Gastroesophageal sphincter (tissue), 4 donors: ENCODE data around the gene NBPF20. TPM values are rescaled to one million over a fixed set of nuclear protein-coding genes. Genes with fewer than 3 reads are reported as not detected.
A peak's percentile ranks its signal among the peaks of the same experiment; 100 is the strongest.
"Not testable (repeated sequence)": the region's sequence is repeated elsewhere in the genome, so short reads cannot be mapped to it uniquely, and the experiment has no call there.

Source experiments
- ATAC-seq: fragments of 150-250 bp; one replicate; pipeline ENCODE4 v1.9.1; 2016; ENCODE audit warnings: mild to moderate bottlenecking, moderate library complexity
- H3K27ac ChIP-seq, 4 donors: fragments of 200-600 bp; sonication (generic) in 3 of 4; 1 replicate in 3 of 4; 2 replicates in 1 of 4; pipeline ENCODE4 v1.5.1; 2016 to 2019
- H3K27me3 ChIP-seq: fragments of 200-600 bp; sonication (generic); one replicate; pipeline ENCODE4 v1.5.1; 2019
- H3K36me3 ChIP-seq, 2 donors: fragments of 200-600 bp; sonication (generic); one replicate each; pipeline ENCODE4 v1.5.1; 2019; ENCODE audit warnings: control low read depth in 1 of 2
- H3K4me1 ChIP-seq, 3 donors: fragments of 200-600 bp; sonication (generic); 1 replicate in 2 of 3; 2 replicates in 1 of 3; pipeline ENCODE4 v1.5.1; 2016 to 2019; ENCODE audit warnings: control low read depth in 2 of 3
- H3K4me3 ChIP-seq, 2 donors: fragments of 200-600 bp; sonication (generic); one replicate each; pipeline ENCODE4 v1.5.1; 2019; ENCODE audit warnings: mild to moderate bottlenecking in 1 of 2, moderate library complexity in 1 of 2
- H3K9me3 ChIP-seq, 3 donors: fragments of 200-600 bp; sonication (generic); one replicate each; pipeline ENCODE4 v1.5.1; 2017 to 2019; ENCODE audit warnings: control low read depth in 2 of 3
- EP300 ChIP-seq: sonication (generic); formaldehyde crosslinking; IDR thresholded peaks from one replicate; pipeline ENCODE4 v1.6.1; 2017; ENCODE audit warnings: antibody characterized with exemption, mild to moderate bottlenecking
- POLR2A ChIP-seq, 2 donors: fragments of 450-650 bp; IDR thresholded peaks; one replicate each; pipeline ENCODE4 v1.6.1; 2017; ENCODE audit warnings: antibody characterized with exemption in 2 of 2, mild to moderate bottlenecking in 2 of 2, moderate library complexity in 1 of 2
- POLR2AphosphoS5 ChIP-seq: sonication (generic); formaldehyde crosslinking; IDR thresholded peaks from one replicate; pipeline ENCODE4 v1.6.1; 2017; ENCODE audit warnings: antibody characterized with exemption
- WGBS, 2 donors: methylation state at CpG; one replicate each; pipeline ENCODE4 v1.1.5; 2018; ENCODE audit warnings: low coverage in 1 of 2; 5-methylcytosine and 5-hydroxymethylcytosine counted together
- total RNA-seq, 4 donors: library from RNA; depleted of rRNA; stranded (reverse); fragments of >200 nt; gene quantifications; one replicate each; pipeline ENCODE4 v1.1.0, GENCODE V29; 2016
- TF ChIP-seq, protein P1 (sequence below), 4 experiments: fragments of 200-600 bp in 2 of 4; fragments of 450-650 bp in 2 of 4; sonication (generic) in 1 of 4; IDR thresholded peaks; one replicate each; pipeline ENCODE4 v1.5.1; 2017 to 2019; ENCODE audit warnings: antibody characterized with exemption in 4 of 4, mild to moderate bottlenecking in 2 of 4, moderate library complexity in 2 of 4

NBPF20 gene, protein sequence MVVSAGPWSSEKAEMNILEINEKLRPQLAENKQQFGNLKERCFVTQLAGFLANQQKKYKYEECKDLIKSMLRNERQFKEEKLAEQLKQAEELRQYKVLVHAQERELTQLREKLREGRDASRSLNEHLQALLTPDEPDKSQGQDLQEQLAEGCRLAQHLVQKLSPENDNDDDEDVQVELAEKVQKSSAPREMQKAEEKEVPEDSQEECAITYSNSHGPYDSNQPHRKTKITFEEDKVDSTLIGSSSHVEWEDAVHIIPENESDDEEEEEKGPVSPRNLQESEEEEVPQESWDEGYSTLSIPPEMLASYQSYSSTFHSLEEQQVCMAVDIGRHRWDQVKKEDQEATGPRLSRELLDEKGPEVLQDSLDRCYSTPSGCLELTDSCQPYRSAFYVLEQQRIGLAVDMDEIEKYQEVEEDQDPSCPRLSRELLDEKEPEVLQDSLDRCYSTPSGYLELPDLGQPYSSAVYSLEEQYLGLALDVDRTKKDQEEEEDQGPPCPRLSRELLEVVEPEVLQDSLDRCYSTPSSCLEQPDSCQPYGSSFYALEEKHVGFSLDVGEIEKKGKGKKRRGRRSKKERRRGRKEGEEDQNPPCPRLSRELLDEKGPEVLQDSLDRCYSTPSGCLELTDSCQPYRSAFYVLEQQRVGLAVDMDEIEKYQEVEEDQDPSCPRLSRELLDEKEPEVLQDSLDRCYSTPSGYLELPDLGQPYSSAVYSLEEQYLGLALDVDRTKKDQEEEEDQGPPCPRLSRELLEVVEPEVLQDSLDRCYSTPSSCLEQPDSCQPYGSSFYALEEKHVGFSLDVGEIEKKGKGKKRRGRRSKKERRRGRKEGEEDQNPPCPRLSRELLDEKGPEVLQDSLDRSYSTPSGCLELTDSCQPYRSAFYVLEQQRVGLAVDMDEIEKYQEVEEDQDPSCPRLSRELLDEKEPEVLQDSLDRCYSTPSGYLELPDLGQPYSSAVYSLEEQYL (N-terminal part only)
- 1 to 10 TPM; 1.7 to 9.5 (median 3.3) TPM for total RNA-seq

DNA sequence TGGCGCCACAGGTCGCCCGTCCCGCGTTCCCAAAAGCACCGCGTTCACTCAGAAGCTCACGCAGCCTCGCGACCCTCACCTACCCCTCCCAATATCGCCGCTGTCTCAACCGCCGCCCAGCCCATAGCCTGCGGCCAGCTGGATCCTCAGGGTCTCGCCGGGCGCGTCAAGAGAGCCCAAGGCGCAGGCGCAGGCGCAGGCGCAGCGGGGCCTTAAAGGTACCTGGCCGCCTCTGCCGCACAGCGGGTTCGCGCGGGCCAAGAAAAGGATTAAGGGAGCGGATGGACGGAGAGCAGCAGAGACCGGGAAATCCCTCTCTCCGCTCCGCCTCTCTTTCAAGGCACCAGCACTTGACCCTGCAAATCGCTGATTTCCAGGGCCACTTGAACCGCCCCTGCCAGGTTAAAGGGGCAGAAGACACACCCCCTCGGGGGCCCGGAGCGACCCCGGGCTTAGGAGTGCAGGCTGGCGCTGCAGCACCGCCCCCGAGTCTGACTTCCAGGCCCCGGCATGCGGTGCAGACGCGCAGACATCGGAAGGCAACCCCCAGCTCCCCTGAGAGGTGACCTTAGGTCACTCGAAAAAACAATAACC is at the start of gene NBPF20:
Gene NBPF20, minus strand, starts transcription at position 168 of the 594 bp plus-strand sequence. CDS start 20,331 bp downstream, outside the sequence.
- Histone ChIP-seq H3K27me3 (peaks cover 36% of the 10 kb centered on the region), H3K4me3 (peak within 1 kb of the TSS; percentile 64 to 86), H3K36me3 (no peaks in the 10 kb centered on the region), H3K9me3 (peaks cover 0 to 16% (median 0%) of the 10 kb centered on the region in 3 donors), H3K27ac (peak within 1 kb of the TSS in 3 of 4 donors; percentile 73 to 83 (median 76)), H3K4me1 (peaks cover 0 to 14% (median 0%) of the 10 kb centered on the region in 3 donors)
- TF ChIP-seq EP300: no peak
- TF ChIP-seq, protein P1, sequence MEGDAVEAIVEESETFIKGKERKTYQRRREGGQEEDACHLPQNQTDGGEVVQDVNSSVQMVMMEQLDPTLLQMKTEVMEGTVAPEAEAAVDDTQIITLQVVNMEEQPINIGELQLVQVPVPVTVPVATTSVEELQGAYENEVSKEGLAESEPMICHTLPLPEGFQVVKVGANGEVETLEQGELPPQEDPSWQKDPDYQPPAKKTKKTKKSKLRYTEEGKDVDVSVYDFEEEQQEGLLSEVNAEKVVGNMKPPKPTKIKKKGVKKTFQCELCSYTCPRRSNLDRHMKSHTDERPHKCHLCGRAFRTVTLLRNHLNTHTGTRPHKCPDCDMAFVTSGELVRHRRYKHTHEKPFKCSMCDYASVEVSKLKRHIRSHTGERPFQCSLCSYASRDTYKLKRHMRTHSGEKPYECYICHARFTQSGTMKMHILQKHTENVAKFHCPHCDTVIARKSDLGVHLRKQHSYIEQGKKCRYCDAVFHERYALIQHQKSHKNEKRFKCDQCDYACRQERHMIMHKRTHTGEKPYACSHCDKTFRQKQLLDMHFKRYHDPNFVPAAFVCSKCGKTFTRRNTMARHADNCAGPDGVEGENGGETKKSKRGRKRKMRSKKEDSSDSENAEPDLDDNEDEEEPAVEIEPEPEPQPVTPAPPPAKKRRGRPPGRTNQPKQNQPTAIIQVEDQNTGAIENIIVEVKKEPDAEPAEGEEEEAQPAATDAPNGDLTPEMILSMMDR (IDR thresholded peaks at IDR 0.05): no peak
- peak; percentile 19 for TF ChIP-seq POLR2AphosphoS5
- TF ChIP-seq POLR2A (IDR thresholded peaks at IDR 0.05): no peak
- 0 to 7% methylated on average over 4 to 6 of the region's 50 CpGs for WGBS, 2 donors
- ATAC-seq: peak; percentile 94

DNA sequence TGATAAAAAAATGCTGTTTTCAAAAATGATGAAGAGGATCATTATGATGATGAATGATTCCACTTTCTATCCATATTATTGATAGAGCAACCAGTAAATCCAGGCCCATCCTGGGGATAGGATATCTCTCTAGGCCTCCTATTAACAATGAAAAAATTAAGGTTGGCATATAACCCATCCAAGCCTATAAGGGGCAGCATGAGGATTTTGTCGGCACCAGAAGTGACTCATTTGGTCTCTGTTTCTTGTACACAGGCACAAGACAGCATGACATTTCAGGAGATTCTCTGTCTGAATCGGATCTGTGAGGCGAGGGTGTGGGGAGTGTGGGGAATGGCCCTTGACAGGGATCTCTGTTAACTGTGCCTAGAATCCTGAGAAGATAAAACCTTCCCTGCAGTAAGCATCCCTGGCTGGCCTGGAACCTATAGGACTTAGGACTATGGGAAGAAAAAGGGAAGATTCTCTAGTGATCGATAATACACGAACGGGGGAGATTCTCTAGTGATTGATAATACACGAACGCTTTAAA is 49.5 kb upstream of the NBPF20 start:
- not testable (repeated sequence) for H3K4me1 ChIP-seq, H3K4me3 ChIP-seq, H3K36me3 ChIP-seq, H3K27ac ChIP-seq, ATAC-seq, H3K9me3 ChIP-seq
- 71% methylated on average over 1 of the region's 8 CpGs; no CpG with 5 or more reads in 1 of the 2 donors for WGBS, 2 donors
- H3K27me3 ChIP-seq: peaks cover 25% of the 10 kb centered on the region

DNA sequence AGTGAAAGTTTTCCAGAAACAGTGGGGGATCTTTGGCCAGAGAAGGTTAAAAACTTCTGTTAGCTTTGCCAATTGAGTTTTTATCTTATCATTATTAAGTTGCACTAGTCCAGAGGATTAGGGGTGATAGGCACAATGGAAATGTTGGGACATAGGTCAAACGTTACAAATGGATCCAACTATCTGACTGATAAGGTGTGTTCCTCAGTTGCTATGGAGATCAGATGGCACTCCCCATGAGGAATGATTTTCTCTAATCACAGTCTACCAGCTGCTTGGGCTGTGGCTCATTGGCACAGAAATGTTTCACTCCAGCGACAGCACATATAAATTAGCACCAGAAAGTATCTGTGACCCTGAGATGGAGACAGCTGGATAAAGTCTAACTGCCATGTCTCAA is 47.3 kb upstream of the NBPF20 start:
- WGBS, 2 donors: no CpG with 5 or more reads among the region's 2 CpGs
- not testable (repeated sequence) for H3K36me3 ChIP-seq, H3K9me3 ChIP-seq, ATAC-seq, H3K4me3 ChIP-seq, H3K27ac ChIP-seq, H3K4me1 ChIP-seq
- peaks cover 25% of the 10 kb centered on the region for H3K27me3 ChIP-seq

DNA sequence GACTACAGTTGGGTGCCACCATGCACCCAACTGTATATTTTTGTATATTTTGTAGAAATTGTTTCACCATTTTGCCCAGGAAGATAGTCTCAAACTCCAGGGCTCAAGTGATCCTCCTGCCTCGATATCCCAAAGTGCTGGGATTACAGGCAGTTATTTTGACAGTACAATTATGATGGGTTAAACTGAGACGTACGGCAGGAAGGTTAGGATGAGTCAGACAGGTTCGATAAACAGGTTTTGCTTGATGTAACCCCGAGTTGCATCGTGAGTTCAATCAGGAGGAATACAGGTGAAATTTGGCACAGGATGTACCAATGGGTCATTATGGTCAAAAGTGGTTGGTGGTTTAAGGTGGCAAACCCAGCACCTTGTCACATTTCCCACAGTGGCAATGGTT is 46.0 kb upstream of the NBPF20 start:
- not testable (repeated sequence) for H3K36me3 ChIP-seq, H3K4me3 ChIP-seq, H3K9me3 ChIP-seq, ATAC-seq, H3K27ac ChIP-seq, H3K4me1 ChIP-seq
- H3K27me3 ChIP-seq: peaks cover 25% of the 10 kb centered on the region
- 43% methylated on average over 3 of the region's 6 CpGs; no CpG with 5 or more reads in 1 of the 2 donors for WGBS, 2 donors

DNA sequence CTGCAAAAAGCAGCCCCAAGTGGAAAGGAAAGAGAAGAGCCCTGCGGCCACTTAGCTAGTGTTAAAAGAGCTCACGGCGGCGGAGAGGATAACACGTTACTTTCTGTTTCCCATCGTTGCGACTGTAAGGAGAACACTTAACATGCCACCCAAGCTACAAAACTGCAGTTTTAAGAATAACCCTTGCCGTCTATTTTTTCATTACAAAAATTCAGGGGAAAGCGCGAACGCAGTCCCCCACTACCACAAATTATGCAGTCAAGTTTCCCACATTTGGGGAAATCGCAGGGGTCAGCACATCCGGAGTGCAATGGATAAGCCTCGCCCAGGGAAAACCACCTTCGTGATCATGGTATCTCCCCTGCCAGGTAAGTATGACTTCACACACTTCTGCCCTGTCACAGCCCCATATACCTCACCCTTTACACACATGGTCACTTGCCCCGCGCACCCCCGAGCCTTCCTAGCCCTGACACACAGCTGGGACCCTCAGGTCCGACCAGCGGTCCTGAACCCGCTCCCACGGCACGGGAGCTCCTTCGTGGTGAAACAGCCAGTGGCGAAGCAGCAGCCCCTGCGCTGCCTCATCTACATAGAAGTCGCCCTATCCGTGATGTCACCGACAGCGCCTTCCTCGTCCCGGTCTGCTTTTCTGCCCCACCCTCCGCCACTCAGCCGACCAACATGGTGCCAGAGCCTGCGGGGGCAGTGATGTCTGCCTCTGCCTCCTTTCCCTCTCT is 40.2 kb upstream of the NBPF20 start:
- not testable (repeated sequence) for H3K36me3 ChIP-seq, H3K4me1 ChIP-seq, H3K9me3 ChIP-seq
- TF ChIP-seq POLR2A (IDR thresholded peaks at IDR 0.05): peak in 1 of 2 donors; percentile 42
- TF ChIP-seq POLR2AphosphoS5: peak; percentile 58
- peaks cover 37% of the 10 kb centered on the region for H3K27me3 ChIP-seq
- WGBS, 2 donors: 1 to 3% methylated on average over 14 to 15 of the region's 35 CpGs
- ATAC-seq: peak; percentile 84
- H3K4me3 ChIP-seq: peak overlapping the region; percentile 39 to 48
- peak overlapping the region in 2 of 4 donors; percentile 60 for H3K27ac ChIP-seq

DNA sequence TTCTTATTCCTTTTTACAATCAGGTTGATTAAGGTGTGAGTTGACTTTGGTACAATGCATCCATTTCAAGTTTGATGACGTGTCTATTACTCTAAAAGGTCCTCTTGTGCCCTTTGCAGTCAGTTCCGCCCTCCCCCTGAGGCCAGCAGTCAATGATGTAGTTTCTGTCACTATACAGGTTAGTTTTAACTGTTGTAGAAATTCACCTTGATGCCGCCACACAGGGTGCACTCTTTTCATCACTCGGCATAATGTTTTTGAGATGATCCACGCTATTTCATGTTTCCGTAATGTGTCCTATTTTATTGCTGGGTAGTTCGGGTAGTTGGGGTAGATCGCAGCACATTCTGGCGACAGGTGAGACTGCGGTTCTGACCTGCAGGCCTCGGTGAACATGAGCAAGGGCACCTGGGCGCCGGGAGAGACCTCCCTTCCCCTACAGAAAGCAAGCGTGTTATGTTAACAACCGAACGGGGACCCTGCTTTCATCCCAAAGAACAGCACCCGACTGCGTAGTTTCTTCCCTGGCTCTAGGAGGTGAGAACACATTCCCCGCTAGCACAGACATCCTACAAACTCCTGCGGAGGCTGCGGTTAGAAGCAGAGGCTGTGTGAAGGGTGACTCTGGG is 39.4 kb upstream of the NBPF20 start:
- H3K4me3 ChIP-seq: peak overlapping the region; percentile 39 to 48
- H3K27me3 ChIP-seq: peaks cover 44% of the 10 kb centered on the region
- H3K4me1 ChIP-seq, H3K27ac ChIP-seq, H3K9me3 ChIP-seq, H3K36me3 ChIP-seq: not testable (repeated sequence)
- WGBS, 2 donors: 0% methylated on average over 1 of the region's 21 CpGs; no CpG with 5 or more reads in 1 of the 2 donors
- peak; percentile 16 for ATAC-seq

DNA sequence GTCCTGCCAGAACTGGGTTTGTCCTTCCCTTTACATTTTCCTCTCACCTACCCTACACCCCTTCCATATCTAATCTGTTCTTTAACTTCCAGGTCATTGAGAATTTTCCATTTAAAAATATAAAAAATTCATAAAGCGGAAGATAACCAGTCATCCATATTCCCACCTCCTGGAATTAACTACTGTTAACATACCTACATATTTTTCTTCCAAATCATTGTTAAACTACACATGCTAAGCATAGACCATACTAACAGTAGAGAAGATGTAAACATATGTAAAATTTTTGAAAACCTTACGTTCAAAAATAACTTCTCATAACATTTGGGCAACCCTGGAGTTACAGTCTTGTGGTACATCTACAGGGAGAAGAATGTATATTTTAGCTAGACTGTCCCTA is 38.6 kb upstream of the NBPF20 start:
- not testable (repeated sequence) for H3K36me3 ChIP-seq, H3K4me3 ChIP-seq, ATAC-seq, H3K27ac ChIP-seq, H3K4me1 ChIP-seq, H3K9me3 ChIP-seq
- H3K27me3 ChIP-seq: peaks cover 44% of the 10 kb centered on the region
- WGBS, 2 donors: 92% methylated on average over 2 of the region's 2 CpGs

DNA sequence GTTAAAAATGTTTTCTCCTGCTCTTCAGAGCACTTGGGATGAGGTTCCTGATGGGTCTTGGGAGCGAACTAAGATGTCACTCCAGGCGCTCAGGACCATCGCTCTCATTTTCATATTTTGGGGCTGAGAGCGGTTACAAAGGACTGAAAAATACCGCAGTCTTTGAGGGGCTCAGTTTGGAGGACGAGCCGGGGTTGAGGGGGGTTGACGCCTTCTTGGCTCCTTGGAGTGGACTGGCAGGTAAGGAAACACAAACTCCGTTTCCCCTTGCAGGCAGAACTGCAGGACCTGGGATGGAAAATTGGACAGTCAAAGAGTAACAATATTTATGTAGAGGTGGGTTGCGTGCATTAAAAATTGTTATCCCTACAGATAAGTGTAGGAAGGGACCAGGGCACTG is 35.3 kb upstream of the NBPF20 start:
- H3K9me3 ChIP-seq, H3K4me3 ChIP-seq, ATAC-seq, H3K4me1 ChIP-seq, H3K27ac ChIP-seq, H3K36me3 ChIP-seq: not testable (repeated sequence)
- H3K27me3 ChIP-seq: peaks cover 42% of the 10 kb centered on the region
- WGBS, 2 donors: 50 to 53% methylated on average over 2 to 5 of the region's 10 CpGs

DNA sequence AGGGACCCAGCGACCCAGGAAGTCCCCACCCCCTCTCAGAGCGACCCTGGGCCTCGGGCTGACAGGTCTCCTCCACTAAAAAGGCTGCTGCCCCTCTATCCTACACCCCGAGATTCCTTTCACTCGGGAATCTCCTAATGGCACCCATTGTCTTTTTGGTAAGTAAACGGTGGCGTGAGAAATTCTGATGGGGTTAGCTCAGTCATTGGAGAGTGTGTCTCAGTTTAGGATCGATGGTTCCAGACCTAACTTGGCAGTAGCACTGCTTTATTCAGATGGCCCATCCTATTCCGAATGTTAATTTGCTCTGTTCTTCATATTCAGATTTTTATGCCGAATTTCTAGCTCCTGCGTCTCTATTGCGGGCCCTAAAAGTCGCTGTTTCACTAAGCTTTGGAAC is 34.6 kb upstream of the NBPF20 start:
- not testable (repeated sequence) for H3K9me3 ChIP-seq, H3K4me3 ChIP-seq, H3K36me3 ChIP-seq, H3K27ac ChIP-seq, H3K4me1 ChIP-seq
- H3K27me3 ChIP-seq: peaks cover 42% of the 10 kb centered on the region
- ATAC-seq: peak; percentile 36
- WGBS, 2 donors: 14% methylated on average over 2 of the region's 13 CpGs; no CpG with 5 or more reads in 1 of the 2 donors

DNA sequence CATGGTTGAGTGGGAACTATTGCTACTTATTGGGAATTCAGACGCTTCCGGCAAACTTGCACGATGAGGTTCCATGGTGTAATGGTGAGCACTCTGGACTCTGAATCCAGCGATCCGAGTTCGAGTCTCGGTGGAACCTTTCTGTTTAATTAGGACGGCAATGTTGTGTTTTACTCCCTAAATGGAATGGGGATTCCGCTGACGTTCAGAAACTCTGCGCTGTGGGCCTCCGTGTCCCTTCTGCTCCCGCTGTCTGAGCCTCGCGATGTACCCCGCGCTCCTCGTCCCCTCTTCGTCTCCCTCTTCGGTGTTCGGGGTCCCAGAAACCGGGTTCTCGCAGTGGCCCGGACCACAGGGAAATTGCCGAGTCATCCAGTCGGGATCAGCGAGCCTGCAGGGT is 34.2 kb upstream of the NBPF20 start:
- WGBS, 2 donors: no CpG with 5 or more reads among the region's 27 CpGs
- ATAC-seq: peak; percentile 77
- H3K36me3 ChIP-seq, H3K4me3 ChIP-seq, H3K27ac ChIP-seq, H3K4me1 ChIP-seq, H3K9me3 ChIP-seq: not testable (repeated sequence)
- H3K27me3 ChIP-seq: peaks cover 42% of the 10 kb centered on the region
